Rectal smooth muscle tissue (tissue), 1 donor: ENCODE data around the gene BBS4.

Experiments
- H3K27ac ChIP-seq: one replicate; pipeline ENCODE4 v1.7.0; 2013; ENCODE audit warnings: low read depth, low read length, inconsistent platforms
- H3K27me3 ChIP-seq: one replicate; pipeline ENCODE4 v1.7.0; 2013; ENCODE audit warnings: low read length; ENCODE audit not compliant: control insufficient read depth, insufficient read depth
- H3K36me3 ChIP-seq: one replicate; pipeline ENCODE4 v1.7.0; 2013; ENCODE audit warnings: low read length; ENCODE audit not compliant: control insufficient read depth, insufficient read depth
- H3K4me1 ChIP-seq: one replicate; pipeline ENCODE4 v1.7.0; 2013; ENCODE audit warnings: low read length; ENCODE audit not compliant: control insufficient read depth, insufficient read depth
- H3K4me3 ChIP-seq: one replicate; pipeline ENCODE4 v1.7.0; 2013; ENCODE audit warnings: low read length
- H3K9ac ChIP-seq: one replicate; pipeline ENCODE4 v1.7.0; 2013; ENCODE audit warnings: low read length

Gene BBS4

GRCh38 chr15:72740219-72740618, 54.2 kb downstream of the BBS4 start:
- no peak overlapping the region for H3K4me3 ChIP-seq
- no peaks in the 10 kb centered on the region for H3K27me3 ChIP-seq
- H3K4me1 ChIP-seq = no peaks in the 10 kb centered on the region
- H3K36me3 ChIP-seq = peaks cover 17% of the 10 kb centered on the region
- no peak overlapping the region for H3K27ac ChIP-seq
- H3K9ac ChIP-seq = no peak overlapping the region

GRCh38 chr15:72749700-72750099, 63.7 kb downstream of the BBS4 start:
- Histone ChIP-seq H3K27me3 (no peaks in the 10 kb centered on the region), H3K9ac (no peak overlapping the region), H3K4me3 (no peak overlapping the region), H3K27ac (no peak overlapping the region), H3K36me3 (peaks cover 14% of the 10 kb centered on the region), H3K4me1 (no peaks in the 10 kb centered on the region)

GRCh38 chr15:72751751-72752455, 65.9 kb downstream of the BBS4 start:
- H3K27ac ChIP-seq = no peak overlapping the region
- H3K9ac ChIP-seq = no peak overlapping the region
- no peaks in the 10 kb centered on the region for H3K27me3 ChIP-seq
- H3K4me1 ChIP-seq = no peaks in the 10 kb centered on the region
- H3K36me3 ChIP-seq = peaks cover 27% of the 10 kb centered on the region
- no peak overlapping the region for H3K4me3 ChIP-seq

- Histone ChIP-seq H3K36me3 (peaks cover 27% of the 10 kb centered on the region), H3K9ac (no peak overlapping the region), H3K4me1 (no peaks in the 10 kb centered on the region), H3K27ac (no peak overlapping the region), H3K27me3 (no peaks in the 10 kb centered on the region), H3K4me3 (no peak overlapping the region)
These were observed 68.1 kb downstream of the BBS4 start for GRCh38 chr15:72754096-72754495.

- no peak overlapping the region for H3K27ac ChIP-seq
- no peaks in the 10 kb centered on the region for H3K27me3 ChIP-seq
- H3K36me3 ChIP-seq = peaks cover 19% of the 10 kb centered on the region
- H3K4me1 ChIP-seq = no peaks in the 10 kb centered on the region
- no peak overlapping the region for H3K9ac ChIP-seq
- no peak overlapping the region for H3K4me3 ChIP-seq
These were observed 72.2 kb downstream of the BBS4 start for GRCh38 chr15:72758182-72758581.

- peaks cover 14% of the 10 kb centered on the region for H3K36me3 ChIP-seq
- H3K27me3 ChIP-seq = no peaks in the 10 kb centered on the region
- H3K4me1 ChIP-seq = no peaks in the 10 kb centered on the region
- no peak overlapping the region for H3K27ac ChIP-seq
- H3K9ac ChIP-seq = no peak overlapping the region
- no peak overlapping the region for H3K4me3 ChIP-seq
These were observed 74.7 kb downstream of the BBS4 start for GRCh38 chr15:72760590-72761260.

- peaks cover 8% of the 10 kb centered on the region for H3K36me3 ChIP-seq
- no peaks in the 10 kb centered on the region for H3K4me1 ChIP-seq
These were observed 78.6 kb downstream of the BBS4 start for GRCh38 chr15:72764656-72765055.

GRCh38 chr15:72766025-72766424, 80.0 kb downstream of the BBS4 start:
- H3K36me3 ChIP-seq = peaks cover 6% of the 10 kb centered on the region
- no peak overlapping the region for H3K27ac ChIP-seq
- no peaks in the 10 kb centered on the region for H3K4me1 ChIP-seq
- no peaks in the 10 kb centered on the region for H3K27me3 ChIP-seq
- no peak overlapping the region for H3K9ac ChIP-seq
- H3K4me3 ChIP-seq = no peak overlapping the region

More at GRCh38 chr15:72764656-72765055, 78.6 kb downstream of the BBS4 start:
- no peaks in the 10 kb centered on the region for H3K27me3 ChIP-seq
- H3K4me3 ChIP-seq = no peak overlapping the region
- H3K27ac ChIP-seq = no peak overlapping the region
- no peak overlapping the region for H3K9ac ChIP-seq

- no peak overlapping the region for H3K9ac ChIP-seq
- H3K4me3 ChIP-seq = no peak overlapping the region
- no peaks in the 10 kb centered on the region for H3K4me1 ChIP-seq
- H3K36me3 ChIP-seq = peaks cover 11% of the 10 kb centered on the region
- no peaks in the 10 kb centered on the region for H3K27me3 ChIP-seq
- no peak overlapping the region for H3K27ac ChIP-seq
These were observed 80.8 kb downstream of the BBS4 start for GRCh38 chr15:72766780-72767179.

- H3K9ac ChIP-seq = no peak overlapping the region
These were observed 84.8 kb downstream of the BBS4 start for GRCh38 chr15:72770673-72771328.

GRCh38 chr15:72771329-72771725, 85.3 kb downstream of the BBS4 start:
- Histone ChIP-seq H3K27me3 (no peaks in the 10 kb centered on the region), H3K36me3 (peaks cover 14% of the 10 kb centered on the region), H3K4me1 (no peaks in the 10 kb centered on the region), H3K4me3 (no peak overlapping the region), H3K9ac (no peak overlapping the region), H3K27ac (no peak overlapping the region)

More at GRCh38 chr15:72770673-72771328, 84.8 kb downstream of the BBS4 start:
- Histone ChIP-seq H3K4me1 (no peaks in the 10 kb centered on the region), H3K27ac (no peak overlapping the region), H3K27me3 (no peaks in the 10 kb centered on the region), H3K36me3 (peaks cover 14% of the 10 kb centered on the region), H3K4me3 (no peak overlapping the region)

- Histone ChIP-seq H3K4me1 (no peaks in the 10 kb centered on the region), H3K27ac (no peak overlapping the region), H3K4me3 (no peak overlapping the region)
These were observed 88.8 kb downstream of the BBS4 start for GRCh38 chr15:72774696-72775383.

More at GRCh38 chr15:72774696-72775383, 88.8 kb downstream of the BBS4 start:
- H3K27me3 ChIP-seq = no peaks in the 10 kb centered on the region
- no peak overlapping the region for H3K9ac ChIP-seq
- peaks cover 12% of the 10 kb centered on the region for H3K36me3 ChIP-seq
